Vagina (tissue), 2 donors: ENCODE results near the gene VTI1A.

ENCODE experiments used
- POLR2A ChIP-seq, 2 donors: fragments of 450-650 bp; IDR thresholded peaks; one replicate each; pipeline ENCODE4 v1.6.1; 2017; ENCODE audit warnings: antibody characterized with exemption in 2 of 2, mild to moderate bottlenecking in 2 of 2, moderate library complexity in 2 of 2
- POLR2AphosphoS5 ChIP-seq, 2 donors: sonication (generic); formaldehyde crosslinking; IDR thresholded peaks; one replicate each; pipeline ENCODE4 v1.9.0; 2017; ENCODE audit warnings: antibody characterized with exemption in 2 of 2, mild to moderate bottlenecking in 2 of 2, low read depth in 1 of 2; ENCODE audit not compliant: insufficient read depth in 1 of 2
- TF ChIP-seq, protein P1 (sequence below), 3 experiments: fragments of 450-650 bp in 2 of 3; fragments of 200-600 bp in 1 of 3; sonication (generic) in 1 of 3; IDR thresholded peaks; one replicate each; pipeline ENCODE4 v1.5.1; 2017 to 2019; ENCODE audit warnings: antibody characterized with exemption in 3 of 3, mild to moderate bottlenecking in 2 of 3, moderate library complexity in 2 of 3

- TF ChIP-seq, protein P1, sequence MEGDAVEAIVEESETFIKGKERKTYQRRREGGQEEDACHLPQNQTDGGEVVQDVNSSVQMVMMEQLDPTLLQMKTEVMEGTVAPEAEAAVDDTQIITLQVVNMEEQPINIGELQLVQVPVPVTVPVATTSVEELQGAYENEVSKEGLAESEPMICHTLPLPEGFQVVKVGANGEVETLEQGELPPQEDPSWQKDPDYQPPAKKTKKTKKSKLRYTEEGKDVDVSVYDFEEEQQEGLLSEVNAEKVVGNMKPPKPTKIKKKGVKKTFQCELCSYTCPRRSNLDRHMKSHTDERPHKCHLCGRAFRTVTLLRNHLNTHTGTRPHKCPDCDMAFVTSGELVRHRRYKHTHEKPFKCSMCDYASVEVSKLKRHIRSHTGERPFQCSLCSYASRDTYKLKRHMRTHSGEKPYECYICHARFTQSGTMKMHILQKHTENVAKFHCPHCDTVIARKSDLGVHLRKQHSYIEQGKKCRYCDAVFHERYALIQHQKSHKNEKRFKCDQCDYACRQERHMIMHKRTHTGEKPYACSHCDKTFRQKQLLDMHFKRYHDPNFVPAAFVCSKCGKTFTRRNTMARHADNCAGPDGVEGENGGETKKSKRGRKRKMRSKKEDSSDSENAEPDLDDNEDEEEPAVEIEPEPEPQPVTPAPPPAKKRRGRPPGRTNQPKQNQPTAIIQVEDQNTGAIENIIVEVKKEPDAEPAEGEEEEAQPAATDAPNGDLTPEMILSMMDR (IDR thresholded peaks at IDR 0.05), result no peak
- TF ChIP-seq POLR2AphosphoS5 (IDR thresholded peaks at IDR 0.05; ENCODE audit: insufficient read depth in 1 of 2, low read depth in 1 of 2), result no peak
- no peak for TF ChIP-seq POLR2A (IDR thresholded peaks at IDR 0.05)
These were observed 273.2 kb downstream of the VTI1A start for GRCh38 chr10:112720178-112720577.
